A673 (cell line): ENCODE measurements around the gene GAS7. TPM values are rescaled to one million over a fixed set of nuclear protein-coding genes. Genes with fewer than 3 reads are reported as not detected.

Experiments
- BruUV-seq: library from RNA; stranded (reverse); fragments of 400-500 nt; replicated peaks from 2 replicates; lab custom pipeline; 2021; lab: Mats Ljungman, UMichigan
- CTCF ChIA-PET: fragments of 300-600 bp; sonication (Branson Sonifier 250); formaldehyde crosslinking; loops from one replicate; lab custom pipeline; 2022; ENCODE audit warnings: antibody characterized with exemption; lab: Charles Lee
- POLR2A ChIA-PET: fragments of 300-600 bp; sonication (Branson Sonifier 250); formaldehyde crosslinking; loops from one replicate; lab custom pipeline; 2022; ENCODE audit warnings: antibody characterized with exemption; ENCODE audit not compliant: low non-redundant PET; lab: Charles Lee
- DNase-seq: peaks from one replicate; pipeline ENCODE4 v3.0.0-alpha.2; 2015; ENCODE audit warnings: low spot score
- H3K27ac ChIP-seq: fragments of 200-600 bp; sonication (generic); 2 replicates; pipeline ENCODE4 v1.5.1; 2016; ENCODE audit warnings: mixed run types, low read depth, mild to moderate bottlenecking, mixed read lengths, antibody characterized with exemption, low read length; ENCODE audit not compliant: poor library complexity, severe bottlenecking
- H3K27me3 ChIP-seq: fragments of 200-600 bp; sonication (generic); replicated peaks from 2 replicates; pipeline ENCODE4 v1.6.1; 2017; ENCODE audit warnings: mixed run types, low read depth, mild to moderate bottlenecking, mixed read lengths, antibody characterized with exemption, low read length; ENCODE audit not compliant: insufficient read depth, poor library complexity
- H3K36me3 ChIP-seq: fragments of 200-600 bp; sonication (generic); 2 replicates; pipeline ENCODE4 v1.6.1; 2016; ENCODE audit warnings: mixed run types, mild to moderate bottlenecking, mixed read lengths, antibody characterized with exemption, low read length; ENCODE audit not compliant: insufficient read depth, poor library complexity, severe bottlenecking
- H3K4me1 ChIP-seq: fragments of 200-600 bp; sonication (generic); 2 replicates; pipeline ENCODE4 v1.6.1; 2017; ENCODE audit warnings: mixed run types, mild to moderate bottlenecking, mixed read lengths, antibody characterized with exemption, low read length; ENCODE audit not compliant: insufficient read depth, poor library complexity, severe bottlenecking
- H3K4me3 ChIP-seq: fragments of 200-600 bp; sonication (generic); 2 replicates; pipeline ENCODE4 v1.5.1; 2016; ENCODE audit warnings: low read depth, mixed run types, mild to moderate bottlenecking, mixed read lengths, low read length; ENCODE audit not compliant: poor library complexity, severe bottlenecking
- H3K9me3 ChIP-seq: fragments of 200-600 bp; sonication (generic); 2 replicates; pipeline ENCODE4 v1.6.1; 2016; ENCODE audit warnings: mixed run types, low read depth, mild to moderate bottlenecking, mixed read lengths, antibody characterized with exemption, low read length; ENCODE audit not compliant: poor library complexity, severe bottlenecking
- CTCF ChIP-seq: fragments of 300-800, 200-600 bp; sonication (generic); conservative IDR thresholded peaks from 2 replicates; pipeline ENCODE4 v1.5.1; 2017; ENCODE audit warnings: low read depth, mild to moderate bottlenecking, antibody characterized with exemption, low read length, moderate library complexity, mixed read lengths
- EZH2 ChIP-seq: fragments of 200-600 bp; sonication (generic); IDR thresholded peaks from 2 replicates; pipeline ENCODE4 v1.6.1; 2017; ENCODE audit warnings: borderline replicate concordance, low read depth, mild to moderate bottlenecking, mixed read lengths, antibody characterized with exemption, low read length; ENCODE audit not compliant: poor library complexity, severe bottlenecking
- intact Hi-C: fragments of 100-400 bp; cut with micrococcal nuclease; formaldehyde crosslinking; loops from one replicate; pipeline ENCODE4 v1.10.0; 2022; ENCODE audit not compliant: unreplicated experiment
- total RNA-seq: library from RNA; stranded (reverse); gene quantifications from 2 replicates; pipeline ENCODE4 v1.2.3, GENCODE V29; 2021

The GAS7 gene
- total RNA-seq, 1 experiment from 2014 or later = 2.3 TPM

- CTCF ChIA-PET = no interaction called here
- intact Hi-C loops = no loop called here
- Histone ChIP-seq H3K27ac (no peak overlapping the region), H3K27me3 (no peaks in the 10 kb centered on the region), H3K9me3 (no peaks in the 10 kb centered on the region), H3K4me3 (no peak overlapping the region), H3K4me1 (no peaks in the 10 kb centered on the region), H3K36me3 (no peaks in the 10 kb centered on the region)
- POLR2A ChIA-PET = no interaction called here
- no TSS peak for BruUV-seq
- TF ChIP-seq CTCF = no peak
- TF ChIP-seq EZH2 = no peak
- DNase-seq = no peak
These were observed 46.5 kb downstream of the GAS7 start for GRCh38 chr17:10151667-10152496.

GRCh38 chr17:10149573-10150399 lies 48.6 kb downstream of the GAS7 start:
- intact Hi-C loops = no loop called here
- TF ChIP-seq CTCF (no peak), EZH2 (no peak)
- H3K27me3 ChIP-seq = no peaks in the 10 kb centered on the region
- ChIA-PET POLR2A (no interaction called here), CTCF (no interaction called here)
- H3K4me3 ChIP-seq = no peak overlapping the region
- no peak for DNase-seq
- BruUV-seq = no TSS peak
- no peaks in the 10 kb centered on the region for H3K4me1 ChIP-seq
- H3K36me3 ChIP-seq = no peaks in the 10 kb centered on the region
- no peaks in the 10 kb centered on the region for H3K9me3 ChIP-seq
- no peak overlapping the region for H3K27ac ChIP-seq

GRCh38 chr17:10147761-10148415 lies 50.5 kb downstream of the GAS7 start:
- Histone ChIP-seq H3K36me3 (no peaks in the 10 kb centered on the region), H3K27me3 (no peaks in the 10 kb centered on the region), H3K4me1 (no peaks in the 10 kb centered on the region), H3K27ac (no peak overlapping the region), H3K9me3 (no peaks in the 10 kb centered on the region), H3K4me3 (no peak overlapping the region)
- TF ChIP-seq CTCF (no peak), EZH2 (no peak)
- POLR2A ChIA-PET = no interaction called here
- CTCF ChIA-PET = no interaction called here
- no peak for DNase-seq
- no TSS peak for BruUV-seq
- intact Hi-C loops = no loop called here
